Right lobe of liver (tissue), 4 donors: ENCODE results near the gene TGM2.

ENCODE experiments used
- CTCF ChIP-seq, 4 donors: fragments of 200-600 bp in 3 of 4; fragments of 450-650 bp in 1 of 4; IDR thresholded peaks; one replicate each; pipeline versions ENCODE4 v1.5.1 to v1.8.0; 2016 to 2022; ENCODE audit warnings: antibody characterized with exemption in 4 of 4, mild to moderate bottlenecking in 2 of 4
- POLR2A ChIP-seq: fragments of 450-650 bp; IDR thresholded peaks from one replicate; pipeline ENCODE4 v1.6.1; 2017; ENCODE audit warnings: antibody characterized with exemption, mild to moderate bottlenecking
- donor health status: DM: no; HTN: no; CAD: no.
- donor health status: DM: no; HTN: no; CAD: no.
- donor health status: DM: no; HTN: yes; CAD: no.

DNA sequence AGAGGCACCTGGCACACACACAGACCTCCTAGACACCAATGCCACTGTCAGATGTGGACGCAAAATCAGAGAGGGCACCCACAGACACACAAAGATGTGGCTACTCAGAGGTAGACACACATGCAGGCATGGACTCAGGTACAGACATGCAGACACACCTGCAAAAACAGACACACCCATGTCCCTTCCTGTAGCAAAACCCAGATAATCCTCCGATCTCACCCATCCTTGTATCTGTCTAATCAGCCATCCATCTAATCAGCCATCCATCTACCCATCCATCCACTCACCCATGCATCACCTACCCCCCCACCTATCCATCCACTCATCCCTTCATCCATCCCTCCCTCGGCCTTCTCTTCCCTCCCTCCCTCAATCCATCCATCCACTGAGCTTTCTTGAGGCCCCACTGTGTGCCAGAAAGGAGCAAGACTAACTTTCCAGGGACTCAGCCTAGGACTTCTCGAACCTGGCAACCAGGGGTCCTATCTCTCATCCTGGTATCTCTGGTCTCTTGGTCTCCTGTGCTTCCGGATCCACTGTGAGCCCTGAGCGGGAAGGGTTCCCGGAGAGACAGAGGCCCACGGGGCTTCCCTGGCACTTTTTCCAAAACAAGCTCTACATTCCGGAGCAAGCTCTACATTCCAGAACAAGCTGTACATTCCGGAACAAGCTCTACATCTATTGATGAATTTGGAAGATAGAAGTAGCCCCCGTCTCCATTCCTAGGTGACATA lies 1.1 kb upstream of the TGM2 start:
- TF ChIP-seq POLR2A = no peak
- no peak for TF ChIP-seq CTCF (IDR thresholded peaks at IDR 0.05)
